Fibroblast of the aortic adventitia (primary cell): ENCODE data around the gene RNF167. TPM values are rescaled to one million over a fixed set of nuclear protein-coding genes. Genes with fewer than 3 reads are reported as not detected.
"Not testable (repeated sequence)": the region's sequence is repeated elsewhere in the genome, so short reads cannot be mapped to it uniquely, and the experiment has no call there.

ENCODE experiments used
- DNase-seq: peaks from one replicate; pipeline ENCODE4 v3.0.0-alpha.2; 2010; ENCODE audit warnings: low read depth
- H3K4me3 ChIP-seq: 2 replicates; pipeline ENCODE4 v1.5.1; 2011; ENCODE audit warnings: low read depth, mild to moderate bottlenecking, control low read depth, low read length, moderate library complexity
- CTCF ChIP-seq: IDR thresholded peaks from 2 replicates; pipeline ENCODE4 v1.5.1; 2011; ENCODE audit warnings: mild to moderate bottlenecking, low read length, control low read depth, inconsistent platforms; ENCODE audit not compliant: insufficient read depth
- total RNA-seq: library from RNA; depleted of rRNA; stranded (reverse); fragments of >200 nt; gene quantifications from 2 replicates; pipeline ENCODE4 v1.2.3, GENCODE V29; 2012; ENCODE audit warnings: low replicate concordance

RNF167 gene
- total RNA-seq, 1 donor, result 26.4 TPM

GRCh38 chr17:4920351-4921048, 19.6 kb upstream of the RNF167 start:
- no peak for TF ChIP-seq CTCF
- DNase-seq, result peak; percentile 18
- no peak overlapping the region for H3K4me3 ChIP-seq

GRCh38 chr17:4921320-4921719, 18.7 kb upstream of the RNF167 start:
- H3K4me3 ChIP-seq, result no peak overlapping the region
- TF ChIP-seq CTCF, result no peak
- no peak for DNase-seq

- not testable (repeated sequence) for DNase-seq
These were observed 13.3 kb upstream of the RNF167 start for GRCh38 chr17:4926577-4927335.

GRCh38 chr17:4928881-4929280, 11.2 kb upstream of the RNF167 start:
- DNase-seq, result no peak
- no peak for TF ChIP-seq CTCF
- no peak overlapping the region for H3K4me3 ChIP-seq

More at GRCh38 chr17:4926577-4927335, 13.3 kb upstream of the RNF167 start:
- not testable (repeated sequence) for H3K4me3 ChIP-seq

GRCh38 chr17:4931963-4932362, 8.1 kb upstream of the RNF167 start, which contains the start of gene GP1BA:
GP1BA (plus strand) TSS chr17:4932277; CDS start chr17:4932605, 328 bp downstream.
- TF ChIP-seq CTCF, result no peak
- H3K4me3 ChIP-seq, result no peak within 1 kb of the TSS
- no peak for DNase-seq

- H3K4me3 ChIP-seq, result no peak overlapping the region
- TF ChIP-seq CTCF, result no peak
- no peak for DNase-seq
These were observed 7.3 kb upstream of the RNF167 start for GRCh38 chr17:4932756-4933155.

- DNase-seq, result no peak
- no peak for TF ChIP-seq CTCF
- H3K4me3 ChIP-seq, result no peak overlapping the region
These were observed 6.4 kb upstream of the RNF167 start for GRCh38 chr17:4933646-4934045.
